HepG2 (cell line): ENCODE measurements around the gene HMCN1. TPM values are rescaled to one million over a fixed set of nuclear protein-coding genes. Genes with fewer than 3 reads are reported as not detected.

Experiments
- ATAC-seq: fragments of 200-7000 bp; cut with Tn5 transposase; 3 replicates; pipeline ENCODE4 v1.9.1; 2020; ENCODE audit warnings: mild to moderate bottlenecking, moderate library complexity
- BruUV-seq: library from RNA; stranded (reverse); fragments of 400-500 nt; replicated peaks from 2 replicates; lab custom pipeline; 2021; lab: Mats Ljungman, UMichigan
- CTCF ChIA-PET: fragments of 300-600 bp; formaldehyde crosslinking; extraction: SDS; loops from one replicate; lab custom pipeline; 2021; ENCODE audit warnings: low total read pairs, inconsistent platforms, low intra/inter-chr PET ratio; lab: Yijun Ruan, JAX
- POLR2A ChIA-PET: fragments of 350-600 bp; sonication (Branson Sonifier 250); formaldehyde crosslinking; loops from one replicate; lab custom pipeline; 2020; ENCODE audit warnings: antibody characterized with exemption, inconsistent platforms; lab: Yijun Ruan, JAX
- DNase-seq: peaks from one replicate; pipeline ENCODE4 v3.0.0-alpha.2; 2015; ENCODE audit warnings: low spot score
- FAIRE-seq: peaks from 3 replicates; lab custom pipeline; 2011; peaks lifted over from hg19 to GRCh38; lab: Jason Lieb, UNC
- H2AFZ ChIP-seq: one replicate; pipeline ENCODE4 v1.6.1; 2011; ENCODE audit warnings: low read length, inconsistent platforms
- H3K27ac ChIP-seq: fragments of 300-600 bp; 3 replicates; pipeline ENCODE4 v1.8.0; 2011; ENCODE audit warnings: mixed run types, mild to moderate bottlenecking, mixed read lengths, low read length, inconsistent platforms; ENCODE audit not compliant: insufficient read depth; ENCODE audit errors: extremely low read length
- H3K27me3 ChIP-seq, 2 experiments: fragments of 200-600 bp in 1 of 2; 2 replicates in 1 of 2; 3 replicates in 1 of 2; pipeline versions ENCODE4 v1.6.0 to v1.8.0; 2011; ENCODE audit warnings: low read length in 2 of 2, mild to moderate bottlenecking in 2 of 2, moderate library complexity in 2 of 2, inconsistent platforms in 1 of 2; ENCODE audit not compliant: insufficient read depth in 2 of 2, control insufficient read depth in 1 of 2
- H3K36me3 ChIP-seq, 2 experiments: fragments of 200-600 bp in 1 of 2; replicated peaks in 1 of 2; 2 replicates in 1 of 2; 3 replicates in 1 of 2; pipeline versions ENCODE4 v1.5.1 to v1.8.0; 2011; ENCODE audit warnings: low read length in 2 of 2, inconsistent platforms in 1 of 2; ENCODE audit not compliant: insufficient read depth in 2 of 2, control insufficient read depth in 1 of 2
- H3K4me1 ChIP-seq: 2 replicates; pipeline ENCODE4 v1.5.1; 2012; ENCODE audit warnings: low read length, inconsistent platforms; ENCODE audit not compliant: insufficient read depth
- H3K4me2 ChIP-seq: 2 replicates; pipeline ENCODE4 v1.6.0; 2011; ENCODE audit warnings: low read depth, low read length, inconsistent platforms
- H3K4me3 ChIP-seq, 3 experiments: fragments of 200-600 bp in 1 of 3; sonication (generic), shearing (Covaris generic) in 1 of 3; replicated peaks in 1 of 3; 2 replicates each; pipeline ENCODE4 v1.5.1; 2011 to 2016; ENCODE audit warnings: low read length in 3 of 3, inconsistent platforms in 2 of 3, low read depth in 2 of 3, mild to moderate bottlenecking in 2 of 3, control low read depth in 1 of 3, mixed read lengths in 1 of 3; ENCODE audit not compliant: insufficient read depth in 1 of 3
- H3K79me2 ChIP-seq: one replicate; pipeline ENCODE4 v1.6.1; 2011; ENCODE audit warnings: low read length, inconsistent platforms; ENCODE audit not compliant: insufficient read depth
- H3K9ac ChIP-seq: 2 replicates; pipeline ENCODE4 v1.6.0; 2011; ENCODE audit warnings: mild to moderate bottlenecking, low read depth, low read length, inconsistent platforms; ENCODE audit not compliant: insufficient read depth
- H3K9me3 ChIP-seq: 2 replicates; pipeline ENCODE4 v1.5.1; 2012; ENCODE audit warnings: mild to moderate bottlenecking, low read length
- H4K20me1 ChIP-seq: 2 replicates; pipeline ENCODE4 v1.6.0; 2011; ENCODE audit warnings: inconsistent platforms, mild to moderate bottlenecking, low read length, moderate library complexity; ENCODE audit not compliant: insufficient read depth
- EEA1 ChIP-seq: sonication (generic); formaldehyde crosslinking; IDR thresholded peaks from 2 replicates; pipeline ENCODE4 v1.5.1; 2020; ENCODE audit warnings: mild to moderate bottlenecking, missing genetic modification reagents, borderline replicate concordance
- FOSL2 ChIP-seq: sonication (generic); formaldehyde crosslinking; IDR thresholded peaks from 2 replicates; pipeline ENCODE4 v1.4.0; 2020; ENCODE audit warnings: missing genetic modification reagents
- FOXO1 ChIP-seq: sonication (generic); formaldehyde crosslinking; IDR thresholded peaks from 2 replicates; pipeline ENCODE4 v1.4.0; 2020; ENCODE audit warnings: missing genetic modification reagents
- HNRNPUL1 ChIP-seq: fragments of 200-400 bp; formaldehyde crosslinking; IDR thresholded peaks from 2 replicates; pipeline ENCODE4 v1.6.1; 2017; ENCODE audit warnings: low read depth, mild to moderate bottlenecking, low read length, moderate library complexity
- NR2F2 ChIP-seq: IDR thresholded peaks from 2 replicates; pipeline ENCODE4 v1.6.1; 2012; ENCODE audit warnings: low read depth, inconsistent platforms, borderline replicate concordance
- RCOR2 ChIP-seq: IDR thresholded peaks from 2 replicates; pipeline ENCODE4 v1.6.1; 2016; ENCODE audit warnings: missing biosample characterization, missing genetic modification reagents
- THAP11 ChIP-seq: IDR thresholded peaks from 2 replicates; pipeline ENCODE4 v1.6.1; 2016; ENCODE audit warnings: missing biosample characterization, missing genetic modification reagents
- ZNF605 ChIP-seq: sonication (generic); formaldehyde crosslinking; IDR thresholded peaks from 2 replicates; pipeline ENCODE4 v1.8.0; 2022; ENCODE audit warnings: mild to moderate bottlenecking, missing genetic modification reagents
- WGBS: methylation state at CpG from one replicate; pipeline ENCODE4 v1.1.6; 2017; ENCODE audit warnings: low lambda C conversion rate; 5-methylcytosine and 5-hydroxymethylcytosine counted together
- in situ Hi-C: cut with HindIII; loops from 2 replicates; pipeline ENCODE4 v1.10.0; 2017; ENCODE audit warnings: low pct_unique_long_range_greater_than_20kb; ENCODE audit not compliant: extremely low pct_ligation_motif_present
- intact Hi-C: fragments of 100-400 bp; cut with micrococcal nuclease; formaldehyde crosslinking; loops from one replicate; pipeline ENCODE4 v1.10.0; 2022; ENCODE audit not compliant: unreplicated experiment
- polyA plus RNA-seq, 8 experiments: library from polyadenylated mRNA; depleted of rRNA in 3 of 8; stranded (reverse) in 7 of 8; unstranded in 1 of 8; fragments of >200 nt; fragmentation: Illumina TruSeq in 4 of 8; extraction: Trizol in 4 of 8; gene quantifications; 2 replicates each; pipeline versions ENCODE4 v1.2.1 to v1.2.3, GENCODE V29; 2011 to 2016; ENCODE audit warnings: low read depth in 4 of 8, missing spikeins in 1 of 8, mixed read lengths in 1 of 8; ENCODE audit not compliant: insufficient read depth in 1 of 8
- total RNA-seq, 5 experiments: library from RNA; depleted of rRNA; stranded (reverse); fragments of >200 nt; fragmentation: Illumina TruSeq; extraction: Trizol; gene quantifications; 2 replicates each; pipeline ENCODE4 v1.2.3, GENCODE V29; 2016; ENCODE audit warnings: low read depth in 1 of 5
- TF ChIP-seq, protein P1 (sequence below): IDR thresholded peaks from 2 replicates; pipeline ENCODE4 v1.6.1; 2012; ENCODE audit warnings: inconsistent platforms
- TF ChIP-seq, protein P2 (sequence below): sonication (generic); formaldehyde crosslinking; IDR thresholded peaks from 2 replicates; pipeline ENCODE4 v1.5.0; 2020; ENCODE audit warnings: missing genetic modification reagents, mild to moderate bottlenecking, borderline replicate concordance

The HMCN1 gene
- total and polyA plus RNA-seq, 2 of the 13 experiments (the other 11 are each of a cell fraction or from before 2014, with no cell fraction given) = 0.03 TPM; not detected in 1

DNA sequence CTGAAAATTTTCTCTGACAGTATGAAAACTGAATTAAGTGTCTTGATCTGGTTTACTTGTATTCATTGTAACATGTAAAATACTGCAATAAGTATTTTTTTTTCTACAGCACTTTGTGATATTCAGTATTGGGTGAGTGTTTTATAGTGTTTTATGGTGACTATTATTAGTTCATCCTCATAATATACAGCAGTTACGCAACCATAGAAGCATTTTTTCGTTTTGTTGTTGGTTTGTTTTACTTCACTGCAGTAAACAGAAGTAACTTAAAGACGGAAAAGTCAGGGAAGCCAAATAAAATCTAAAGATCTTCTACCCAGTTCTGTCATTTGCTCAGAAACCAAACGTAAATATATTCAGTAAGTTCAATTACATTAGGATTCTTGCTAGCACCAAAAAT is 390.8 kb downstream of the HMCN1 start (continued):
- TF ChIP-seq, protein P1, sequence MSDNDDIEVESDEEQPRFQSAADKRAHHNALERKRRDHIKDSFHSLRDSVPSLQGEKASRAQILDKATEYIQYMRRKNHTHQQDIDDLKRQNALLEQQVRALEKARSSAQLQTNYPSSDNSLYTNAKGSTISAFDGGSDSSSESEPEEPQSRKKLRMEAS = no peak

DNA sequence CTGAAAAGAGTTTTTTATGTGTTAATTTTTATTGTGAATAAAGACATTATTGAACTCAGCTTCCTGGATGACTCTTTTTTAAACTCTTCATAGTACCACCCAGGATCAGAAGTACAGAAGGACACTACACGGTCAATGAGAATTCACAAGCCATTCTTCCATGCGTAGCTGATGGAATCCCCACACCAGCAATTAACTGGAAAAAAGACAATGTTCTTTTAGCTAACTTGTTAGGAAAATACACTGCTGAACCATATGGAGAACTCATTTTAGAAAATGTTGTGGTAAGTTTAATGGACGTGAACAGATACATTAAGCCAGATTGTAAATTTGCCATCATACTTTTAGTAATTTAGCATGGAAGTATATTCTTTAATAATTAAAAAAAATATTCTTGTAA is 391.3 kb downstream of the HMCN1 start:
- POLR2A ChIA-PET = no interaction called here
- no peak overlapping the region for H2AFZ ChIP-seq
- no peaks in the 10 kb centered on the region for H3K9me3 ChIP-seq
- H3K4me1 ChIP-seq = no peaks in the 10 kb centered on the region
- no peak overlapping the region for H3K4me3 ChIP-seq
- no peak for TF ChIP-seq RCOR2
- no peak for TF ChIP-seq EEA1 (CRISPR knock-in tag)
- no peak for TF ChIP-seq ZNF605 (CRISPR knock-in tag)
- TF ChIP-seq NR2F2 = no peak
- no peak for TF ChIP-seq HNRNPUL1
- no peak for TF ChIP-seq FOSL2 (CRISPR knock-in tag)
- TF ChIP-seq THAP11 (CRISPR knock-in tag) = no peak
- TF ChIP-seq, protein P2, sequence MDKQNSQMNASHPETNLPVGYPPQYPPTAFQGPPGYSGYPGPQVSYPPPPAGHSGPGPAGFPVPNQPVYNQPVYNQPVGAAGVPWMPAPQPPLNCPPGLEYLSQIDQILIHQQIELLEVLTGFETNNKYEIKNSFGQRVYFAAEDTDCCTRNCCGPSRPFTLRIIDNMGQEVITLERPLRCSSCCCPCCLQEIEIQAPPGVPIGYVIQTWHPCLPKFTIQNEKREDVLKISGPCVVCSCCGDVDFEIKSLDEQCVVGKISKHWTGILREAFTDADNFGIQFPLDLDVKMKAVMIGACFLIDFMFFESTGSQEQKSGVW (CRISPR knock-in tag) = no peak
- no peak for TF ChIP-seq FOXO1
- no peaks in the 10 kb centered on the region for H3K27me3 ChIP-seq
- no peak for DNase-seq
- no TSS peak for BruUV-seq
- CTCF ChIA-PET = no interaction called here
- no peaks in the 10 kb centered on the region for H4K20me1 ChIP-seq
- in situ Hi-C loops = no loop called here
- no peak overlapping the region for H3K9ac ChIP-seq
- no peak for ATAC-seq
- no peak overlapping the region for H3K27ac ChIP-seq
- H3K4me2 ChIP-seq = no peak overlapping the region
- no peak for FAIRE-seq
- no peaks in the 10 kb centered on the region for H3K36me3 ChIP-seq
- WGBS = 3% methylated on average over 3 of the region's 3 CpGs
- intact Hi-C loops = no loop called here
- H3K79me2 ChIP-seq = no peaks in the 10 kb centered on the region
